DND-41 (cell line): ENCODE data around the gene CCDC92B.

Source experiments
- ATAC-seq: fragments of 200-7000 bp; cut with Tn5 transposase; 3 replicates; pipeline ENCODE4 v1.9.1; 2021; ENCODE audit warnings: low read depth; ENCODE audit not compliant: insufficient read depth
- DNase-seq: peaks from one replicate; pipeline ENCODE4 v3.0.0-alpha.2; 2020
- H2AFZ ChIP-seq: 2 replicates; pipeline ENCODE4 v1.6.0; 2012; ENCODE audit warnings: low read depth, low read length
- H3K27ac ChIP-seq: 2 replicates; pipeline ENCODE4 v1.5.1; 2012; ENCODE audit warnings: low read length, inconsistent platforms
- H3K27me3 ChIP-seq: fragments of 200-600 bp; sonication (generic); 2 replicates; pipeline ENCODE4 v1.6.0; 2012; ENCODE audit warnings: low read length, mild to moderate bottlenecking, inconsistent platforms; ENCODE audit not compliant: insufficient read depth, poor library complexity
- H3K36me3 ChIP-seq: 2 replicates; pipeline ENCODE4 v1.5.1; 2012; ENCODE audit warnings: low read length, inconsistent platforms; ENCODE audit not compliant: insufficient read depth
- H3K4me1 ChIP-seq: 2 replicates; pipeline ENCODE4 v1.5.1; 2012; ENCODE audit warnings: mild to moderate bottlenecking, low read length; ENCODE audit not compliant: insufficient read depth
- H3K4me2 ChIP-seq: 2 replicates; pipeline ENCODE4 v1.6.0; 2012; ENCODE audit warnings: mild to moderate bottlenecking, moderate library complexity, low read length, inconsistent platforms; ENCODE audit not compliant: insufficient read depth
- H3K4me3 ChIP-seq, 2 experiments: fragments of 200-600 bp in 1 of 2; shearing (Covaris generic) in 1 of 2; 2 replicates each; pipeline ENCODE4 v1.5.1; 2012 to 2016; ENCODE audit warnings: inconsistent platforms in 2 of 2, low read length in 2 of 2, mild to moderate bottlenecking in 2 of 2, low read depth in 1 of 2, moderate library complexity in 1 of 2
- H3K79me2 ChIP-seq: 2 replicates; pipeline ENCODE4 v1.6.0; 2012; ENCODE audit warnings: low read length, inconsistent platforms; ENCODE audit not compliant: insufficient read depth
- H3K9ac ChIP-seq: 2 replicates; pipeline ENCODE4 v1.6.0; 2012; ENCODE audit warnings: low read depth, mild to moderate bottlenecking, inconsistent platforms, low read length, moderate library complexity
- H3K9me3 ChIP-seq: 2 replicates; pipeline ENCODE4 v1.5.1; 2012; ENCODE audit warnings: low read length, moderate library complexity, mild to moderate bottlenecking, inconsistent platforms; ENCODE audit not compliant: insufficient read depth, severe bottlenecking
- H4K20me1 ChIP-seq: 2 replicates; pipeline ENCODE4 v1.6.0; 2012; ENCODE audit warnings: low read length; ENCODE audit not compliant: insufficient read depth
- CTCF ChIP-seq: IDR thresholded peaks from 2 replicates; pipeline ENCODE4 v1.5.1; 2012; ENCODE audit warnings: borderline replicate concordance, low read length, moderate library complexity, mild to moderate bottlenecking; ENCODE audit not compliant: poor library complexity, severe bottlenecking; ENCODE audit errors: extremely low read depth
- EZH2 ChIP-seq: IDR thresholded peaks from 3 replicates; pipeline ENCODE4 v1.6.1; 2012; ENCODE audit warnings: borderline replicate concordance, low read depth, mild to moderate bottlenecking, moderate library complexity, low read length, inconsistent platforms; ENCODE audit not compliant: severe bottlenecking

CCDC92B gene

GRCh38 chr17:2711608-2712299, 37.7 kb downstream of the CCDC92B start, which contains the start of gene CLUH:
CLUH (minus strand) TSS chr17:2711764; CDS start chr17:2711661, 103 bp downstream.
- H3K27me3 ChIP-seq: no peaks in the 10 kb centered on the region
- H3K36me3 ChIP-seq: peaks cover under 1% of the 10 kb centered on the region; the same call in 1 of the 2 replicates
- H3K9me3 ChIP-seq: no peaks in the 10 kb centered on the region
- H3K4me2 ChIP-seq: peak within 1 kb of the TSS; percentile 93
- peak within 1 kb of the TSS; percentile 35 to 71 for H3K4me3 ChIP-seq
- peaks cover 61% of the 10 kb centered on the region for H3K79me2 ChIP-seq
- peaks cover 45% of the 10 kb centered on the region for H4K20me1 ChIP-seq
- peak within 1 kb of the TSS; percentile 82 for H3K27ac ChIP-seq
- H3K9ac ChIP-seq: peak within 1 kb of the TSS; percentile 77
- H2AFZ ChIP-seq: peak within 1 kb of the TSS; percentile 95
- H3K4me1 ChIP-seq: peaks cover 58% of the 10 kb centered on the region
- ATAC-seq (peak; percentile 89), DNase-seq (peak; percentile 96)
- TF ChIP-seq EZH2 (no peak), CTCF (no peak)

GRCh38 chr17:2710803-2711607, 38.4 kb downstream of the CCDC92B start:
- Histone ChIP-seq H3K9me3 (no peaks in the 10 kb centered on the region), H2AFZ (peak overlapping the region; percentile 49), H3K4me1 (peaks cover 58% of the 10 kb centered on the region), H3K4me2 (peak overlapping the region; percentile 93), H3K79me2 (peaks cover 68% of the 10 kb centered on the region), H3K9ac (peak overlapping the region; percentile 77), H3K36me3 (peaks cover 4% of the 10 kb centered on the region; the same call in 1 of the 2 replicates), H3K27me3 (no peaks in the 10 kb centered on the region), H3K4me3 (peak overlapping the region; percentile 35 to 71; a peak in 3 of 4 replicates), H3K27ac (peak overlapping the region; percentile 54), H4K20me1 (peaks cover 52% of the 10 kb centered on the region)
- DNase-seq (peak; percentile 46), ATAC-seq (peak; percentile 23; the same call in 2 of the 3 replicates)
- TF ChIP-seq CTCF (no peak), EZH2 (no peak)

- Histone ChIP-seq H3K79me2 (peaks cover 76% of the 10 kb centered on the region), H3K36me3 (peaks cover 4% of the 10 kb centered on the region; the same call in 1 of the 2 replicates), H3K9me3 (no peaks in the 10 kb centered on the region), H4K20me1 (peaks cover 60% of the 10 kb centered on the region), H3K9ac (peak overlapping the region; percentile 77), H2AFZ (peak overlapping the region; percentile 49), H3K27ac (peak overlapping the region; percentile 54), H3K4me1 (peaks cover 58% of the 10 kb centered on the region), H3K27me3 (no peaks in the 10 kb centered on the region), H3K4me2 (peak overlapping the region; percentile 93), H3K4me3 (peak overlapping the region; percentile 35 to 71; a peak in 3 of 4 replicates)
- DNase-seq (no peak), ATAC-seq (0 out of 3 replicates have a peak, but pooled peaks have one; percentile 0)
- TF ChIP-seq CTCF (no peak), EZH2 (no peak)
Observed at GRCh38 chr17:2710071-2710802, 39.2 kb downstream of the CCDC92B start.
